Measurements from ENCODE around the gene DCBLD1. TPM values are rescaled to one million over a fixed set of nuclear protein-coding genes. Genes with fewer than 3 reads are reported as not detected.

DCBLD1 gene
- total and polyA plus RNA-seq, 2 of the 13 experiments (the other 11 are each of a cell fraction or from before 2014, with no cell fraction given), result 23.2 to 41.5 TPM

DNA sequence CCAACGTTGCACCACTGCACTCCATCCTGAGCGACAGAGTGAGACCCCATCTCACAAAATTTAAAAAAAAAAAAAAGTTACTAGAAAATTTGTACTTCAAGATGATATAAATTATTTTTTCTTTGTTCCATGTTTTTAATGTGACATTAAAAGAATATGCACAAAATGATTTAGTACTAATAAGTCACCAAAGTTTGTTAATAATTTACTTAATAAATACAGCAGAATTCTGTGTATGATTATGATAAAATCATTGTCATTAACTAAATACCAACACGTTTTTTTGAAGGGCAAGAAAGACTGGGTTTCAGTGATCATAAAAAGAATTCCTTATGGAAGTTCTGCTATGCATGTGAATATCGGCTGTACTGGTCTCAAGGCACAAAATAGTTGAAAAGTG, 91.7 kb downstream of the DCBLD1 start (continued):
- TF ChIP-seq, protein P1, sequence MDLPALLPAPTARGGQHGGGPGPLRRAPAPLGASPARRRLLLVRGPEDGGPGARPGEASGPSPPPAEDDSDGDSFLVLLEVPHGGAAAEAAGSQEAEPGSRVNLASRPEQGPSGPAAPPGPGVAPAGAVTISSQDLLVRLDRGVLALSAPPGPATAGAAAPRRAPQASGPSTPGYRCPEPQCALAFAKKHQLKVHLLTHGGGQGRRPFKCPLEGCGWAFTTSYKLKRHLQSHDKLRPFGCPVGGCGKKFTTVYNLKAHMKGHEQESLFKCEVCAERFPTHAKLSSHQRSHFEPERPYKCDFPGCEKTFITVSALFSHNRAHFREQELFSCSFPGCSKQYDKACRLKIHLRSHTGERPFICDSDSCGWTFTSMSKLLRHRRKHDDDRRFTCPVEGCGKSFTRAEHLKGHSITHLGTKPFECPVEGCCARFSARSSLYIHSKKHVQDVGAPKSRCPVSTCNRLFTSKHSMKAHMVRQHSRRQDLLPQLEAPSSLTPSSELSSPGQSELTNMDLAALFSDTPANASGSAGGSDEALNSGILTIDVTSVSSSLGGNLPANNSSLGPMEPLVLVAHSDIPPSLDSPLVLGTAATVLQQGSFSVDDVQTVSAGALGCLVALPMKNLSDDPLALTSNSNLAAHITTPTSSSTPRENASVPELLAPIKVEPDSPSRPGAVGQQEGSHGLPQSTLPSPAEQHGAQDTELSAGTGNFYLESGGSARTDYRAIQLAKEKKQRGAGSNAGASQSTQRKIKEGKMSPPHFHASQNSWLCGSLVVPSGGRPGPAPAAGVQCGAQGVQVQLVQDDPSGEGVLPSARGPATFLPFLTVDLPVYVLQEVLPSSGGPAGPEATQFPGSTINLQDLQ (CRISPR knock-in tag; IDR thresholded peaks at IDR 0.05), result no peak
- TF ChIP-seq, protein P2, sequence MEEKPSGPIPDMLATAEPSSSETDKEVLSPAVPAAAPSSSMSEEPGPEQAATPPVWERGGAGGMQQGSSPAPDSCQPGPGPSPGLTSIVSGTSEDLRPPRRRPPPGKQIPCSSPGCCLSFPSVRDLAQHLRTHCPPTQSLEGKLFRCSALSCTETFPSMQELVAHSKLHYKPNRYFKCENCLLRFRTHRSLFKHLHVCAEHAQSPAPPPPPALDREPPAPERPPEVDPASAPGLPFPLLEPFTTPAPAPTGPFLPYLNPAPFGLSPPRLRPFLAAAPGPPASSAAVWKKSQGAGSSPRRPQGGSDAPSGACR (CRISPR knock-in tag; IDR thresholded peaks at IDR 0.05), result no peak
- TF ChIP-seq ZFP82 (CRISPR knock-in tag; IDR thresholded peaks at IDR 0.05; ENCODE audit: borderline replicate concordance) (no peak), ZNF326 (CRISPR knock-in tag; IDR thresholded peaks at IDR 0.05; ENCODE audit: borderline replicate concordance) (no peak), TCF7 (IDR thresholded peaks at IDR 0.05; ENCODE audit: low read depth) (no peak), SALL2 (CRISPR knock-in tag; IDR thresholded peaks at IDR 0.05) (no peak), SCMH1 (CRISPR knock-in tag; IDR thresholded peaks at IDR 0.05; ENCODE audit: borderline replicate concordance) (no peak), SATB2 (CRISPR knock-in tag; IDR thresholded peaks at IDR 0.05) (no peak)

DNA sequence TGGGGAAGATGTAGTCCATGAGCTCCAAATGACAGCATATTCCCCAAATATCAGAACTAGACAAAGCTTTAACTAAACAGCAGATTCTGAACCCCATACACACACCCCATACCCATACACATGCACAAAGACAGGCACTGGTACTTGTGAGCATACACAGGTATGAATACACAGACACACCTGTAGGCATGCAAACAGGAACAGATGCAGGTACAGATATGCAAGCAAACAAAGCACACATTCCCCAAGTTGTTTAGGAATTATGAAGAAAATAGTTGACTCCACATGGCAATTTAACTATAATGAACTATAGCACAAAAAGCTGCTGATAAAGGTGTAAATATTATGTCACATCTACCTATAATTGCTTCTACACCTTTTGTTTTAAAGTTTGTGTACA, 103.2 kb downstream of the DCBLD1 start:
- Histone ChIP-seq H2AFZ (ENCODE audit: low read length) (no peak overlapping the region), H3K36me3 (replicated peaks in 1 of 2; ENCODE audit: control insufficient read depth in 1 of 2, insufficient read depth in 2 of 2, low read length in 2 of 2) (peaks cover 10 to 35% of the 10 kb centered on the region in 2 experiments), H3K27me3 (ENCODE audit: control insufficient read depth in 1 of 2, insufficient read depth in 2 of 2, low read length in 2 of 2) (no peaks in the 10 kb centered on the region), H3K4me3 (replicated peaks in 1 of 3; ENCODE audit: insufficient read depth in 1 of 3, low read depth in 2 of 3, low read length in 3 of 3) (no peak overlapping the region), H3K79me2 (ENCODE audit: insufficient read depth, low read length) (peaks cover 46% of the 10 kb centered on the region), H3K9ac (ENCODE audit: insufficient read depth, low read depth, low read length) (no peak overlapping the region), H3K4me1 (ENCODE audit: insufficient read depth, low read length) (no peaks in the 10 kb centered on the region), H3K9me3 (ENCODE audit: low read length) (no peaks in the 10 kb centered on the region), H3K27ac (ENCODE audit: extremely low read length, insufficient read depth, low read length) (no peak overlapping the region), H4K20me1 (ENCODE audit: insufficient read depth, low read length) (no peaks in the 10 kb centered on the region; the same call in 1 of the 2 replicates), H3K4me2 (ENCODE audit: low read depth, low read length) (no peak overlapping the region)
- DNase-seq (ENCODE audit: low spot score) (no peak), FAIRE-seq (no peak), ATAC-seq (no peak)
- in situ Hi-C loops (cut with HindIII; ENCODE audit: extremely low pct_ligation_motif_present, low pct_unique_long_range_greater_than_20kb), result no loop called here
- intact Hi-C loops (cut with micrococcal nuclease; ENCODE audit: unreplicated experiment), result no loop called here
- CTCF ChIA-PET (ENCODE audit: low intra/inter-chr PET ratio, low total read pairs), result no interaction called here
- POLR2A ChIA-PET, result interaction anchor here (0.8 kb wide), 1 partner anchor 17 kb away, joined by 3 read pairs; the partner anchor contains the start of gene GOPC
- BruUV-seq (replicated peaks), result no TSS peak
- TF ChIP-seq SRSF1 (optimal IDR thresholded peaks at IDR 0.05; ENCODE audit: low read depth, low read length) (no peak), NFIB (CRISPR knock-in tag; IDR thresholded peaks at IDR 0.05; ENCODE audit: borderline replicate concordance) (no peak), POLR2A (IDR thresholded peaks at IDR 0.05; ENCODE audit: insufficient read depth in 1 of 2, low read depth in 2 of 2, low read length in 2 of 2) (no peak), RBM22 (optimal IDR thresholded peaks at IDR 0.05; ENCODE audit: low read length) (no peak), ZNF33A (CRISPR knock-in tag; IDR thresholded peaks at IDR 0.05; ENCODE audit: borderline replicate concordance) (no peak), EHMT2 (IDR thresholded peaks at IDR 0.05; ENCODE audit: borderline replicate concordance, low read depth, low read length) (no peak), ZBTB7A (CRISPR knock-in tag; IDR thresholded peaks at IDR 0.05) (no peak), ZNF629 (CRISPR knock-in tag; conservative IDR thresholded peaks at IDR 0.05) (no peak), ATF7 (IDR thresholded peaks at IDR 0.05) (no peak), ATF7 (CRISPR knock-in tag; IDR thresholded peaks at IDR 0.05) (no peak), ZNF180 (CRISPR knock-in tag; IDR thresholded peaks at IDR 0.05; ENCODE audit: borderline replicate concordance, low read depth) (no peak), GATAD1 (CRISPR knock-in tag; IDR thresholded peaks at IDR 0.05) (no peak), NFIC (IDR thresholded peaks at IDR 0.05; ENCODE audit: low read length) (no peak), ZBTB21 (CRISPR knock-in tag; IDR thresholded peaks at IDR 0.05) (no peak)
- TF ChIP-seq, protein P3, sequence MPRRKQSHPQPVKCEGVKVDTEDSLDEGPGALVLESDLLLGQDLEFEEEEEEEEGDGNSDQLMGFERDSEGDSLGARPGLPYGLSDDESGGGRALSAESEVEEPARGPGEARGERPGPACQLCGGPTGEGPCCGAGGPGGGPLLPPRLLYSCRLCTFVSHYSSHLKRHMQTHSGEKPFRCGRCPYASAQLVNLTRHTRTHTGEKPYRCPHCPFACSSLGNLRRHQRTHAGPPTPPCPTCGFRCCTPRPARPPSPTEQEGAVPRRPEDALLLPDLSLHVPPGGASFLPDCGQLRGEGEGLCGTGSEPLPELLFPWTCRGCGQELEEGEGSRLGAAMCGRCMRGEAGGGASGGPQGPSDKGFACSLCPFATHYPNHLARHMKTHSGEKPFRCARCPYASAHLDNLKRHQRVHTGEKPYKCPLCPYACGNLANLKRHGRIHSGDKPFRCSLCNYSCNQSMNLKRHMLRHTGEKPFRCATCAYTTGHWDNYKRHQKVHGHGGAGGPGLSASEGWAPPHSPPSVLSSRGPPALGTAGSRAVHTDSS (CRISPR knock-in tag; conservative IDR thresholded peaks at IDR 0.05), result no peak
